Endodermal cell (in vitro differentiated cells): ENCODE measurements around the gene ATP1A4. TPM values are rescaled to one million over a fixed set of nuclear protein-coding genes. Genes with fewer than 3 reads are reported as not detected.

ENCODE experiments used
- DNase-seq: peaks from one replicate; pipeline ENCODE4 v3.0.0-alpha.2; 2017
- H3K27ac ChIP-seq: 2 replicates; pipeline ENCODE4 v1.5.1; 2013; ENCODE audit warnings: mild to moderate bottlenecking, low read depth, low read length, moderate library complexity
- H3K27me3 ChIP-seq: 2 replicates; pipeline ENCODE4 v1.6.1; 2013; ENCODE audit warnings: mild to moderate bottlenecking, low read length, moderate library complexity; ENCODE audit not compliant: insufficient read depth, control insufficient read depth, poor library complexity, severe bottlenecking
- H3K36me3 ChIP-seq: 2 replicates; pipeline ENCODE4 v1.7.0; 2013; ENCODE audit warnings: mild to moderate bottlenecking, low read length, moderate library complexity; ENCODE audit not compliant: control insufficient read depth, insufficient read depth
- H3K4me1 ChIP-seq: one replicate; pipeline ENCODE4 v1.7.0; 2013; ENCODE audit warnings: low read length; ENCODE audit not compliant: control insufficient read depth, insufficient read depth
- H3K4me3 ChIP-seq: 2 replicates; pipeline ENCODE4 v1.5.1; 2013; ENCODE audit warnings: mild to moderate bottlenecking, low read length, moderate library complexity
- H3K9ac ChIP-seq: 2 replicates; pipeline ENCODE4 v1.6.1; 2013; ENCODE audit warnings: mild to moderate bottlenecking, low read length, moderate library complexity; ENCODE audit not compliant: poor library complexity, severe bottlenecking; ENCODE audit errors: extremely low read depth
- H3K9me3 ChIP-seq: 2 replicates; pipeline ENCODE4 v1.6.1; 2013; ENCODE audit warnings: mild to moderate bottlenecking, low read length, moderate library complexity; ENCODE audit not compliant: control insufficient read depth
- H3K27ac Mint-ChIP-seq: 2 replicates; pipeline ENCODE4 v1.8.0; 2020; ENCODE audit warnings: mixed read lengths
- H3K27me3 Mint-ChIP-seq: 2 replicates; pipeline ENCODE4 v1.8.0; 2021; ENCODE audit warnings: mild to moderate bottlenecking, mixed read lengths; ENCODE audit not compliant: insufficient read depth
- H3K36me3 Mint-ChIP-seq: 2 replicates; pipeline ENCODE4 v1.8.0; 2020; ENCODE audit warnings: low read depth, mixed read lengths
- H3K4me1 Mint-ChIP-seq: 2 replicates; pipeline ENCODE4 v1.8.0; 2020; ENCODE audit warnings: mixed read lengths
- H3K4me3 Mint-ChIP-seq: 2 replicates; pipeline ENCODE4 v1.8.0; 2020; ENCODE audit warnings: mild to moderate bottlenecking, moderate library complexity, mixed read lengths
- H3K9me3 Mint-ChIP-seq: 2 replicates; pipeline ENCODE4 v1.8.0; 2020; ENCODE audit warnings: mild to moderate bottlenecking, mixed read lengths
- CTCF ChIP-seq: fragments of 200-600 bp; sonication (generic); conservative IDR thresholded peaks from 2 replicates; pipeline ENCODE4 v1.5.0; 2021; ENCODE audit warnings: antibody characterized with exemption, mild to moderate bottlenecking
- WGBS, 2 experiments: methylation state at CpG; one replicate each; pipeline versions ENCODE4 v1.1.5 to v1.1.7; 2013; ENCODE audit warnings: missing lambda C conversion rate in 2 of 2, mixed read lengths in 1 of 2; ENCODE audit not compliant: insufficient coverage in 1 of 2, insufficient read length in 1 of 2; 5-methylcytosine and 5-hydroxymethylcytosine counted together
- total RNA-seq, 2 donors: library from RNA; stranded (reverse); fragmentation: NEBNext Ultra II Directional in 1 of 2; extraction: Animal tissue kit (Norgen Biotek cat#: 25700) in 1 of 2; gene quantifications; 2 replicates in 1 of 2; 3 replicates in 1 of 2; pipeline ENCODE4 v1.2.1, GENCODE V29; 2021

The ATP1A4 gene
- total RNA-seq, 2 donors from 2014 or later: 0.55 to 0.75 TPM

GRCh38 chr1:160214481-160215140 lies 63.2 kb downstream of the ATP1A4 start:
- no peak overlapping the region for H3K4me3 ChIP-seq
- no peak overlapping the region for H3K9ac ChIP-seq
- H3K4me3 Mint-ChIP-seq: no peak overlapping the region
- H3K36me3 Mint-ChIP-seq: peaks cover 68% of the 10 kb centered on the region
- no peaks in the 10 kb centered on the region for H3K9me3 Mint-ChIP-seq
- WGBS, 2 experiments: 95 to 100% methylated on average over 1 to 3 of the region's 3 CpGs
- no peaks in the 10 kb centered on the region for H3K27me3 Mint-ChIP-seq
- no peaks in the 10 kb centered on the region for H3K27me3 ChIP-seq
- no peak for DNase-seq
- peaks cover 43% of the 10 kb centered on the region for H3K4me1 Mint-ChIP-seq
- no peak for TF ChIP-seq CTCF
- no peak overlapping the region for H3K27ac ChIP-seq
- no peaks in the 10 kb centered on the region for H3K9me3 ChIP-seq
- no peak overlapping the region for H3K27ac Mint-ChIP-seq
- H3K36me3 ChIP-seq: peaks cover 85% of the 10 kb centered on the region
- peaks cover 7% of the 10 kb centered on the region for H3K4me1 ChIP-seq

DNA sequence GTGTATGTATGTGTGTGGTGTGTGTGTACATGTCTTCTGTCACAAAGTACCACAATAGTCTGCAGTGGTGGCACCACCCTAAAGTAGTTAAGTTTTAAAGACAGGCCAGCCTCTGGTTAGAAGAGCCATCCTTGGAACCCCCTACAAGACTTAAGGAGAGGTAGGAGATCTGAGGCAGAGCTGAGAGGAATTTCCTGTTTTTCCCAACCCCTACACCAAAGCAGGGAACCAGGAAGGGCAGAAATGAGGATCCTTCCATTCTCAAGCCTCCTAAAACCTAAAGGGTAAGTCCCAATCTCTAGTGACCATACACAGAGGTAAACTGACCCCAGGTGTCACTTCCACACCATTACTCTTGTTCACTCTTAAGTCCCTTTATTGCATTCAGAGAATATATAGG lies 64.9 kb downstream of the ATP1A4 start:
- TF ChIP-seq CTCF: no peak
- no peaks in the 10 kb centered on the region for H3K9me3 ChIP-seq
- Mint-ChIP-seq H3K36me3 (peaks cover 77% of the 10 kb centered on the region), H3K4me3 (no peak overlapping the region), H3K4me1 (peaks cover 26% of the 10 kb centered on the region), H3K9me3 (no peaks in the 10 kb centered on the region), H3K27ac (no peak overlapping the region), H3K27me3 (no peaks in the 10 kb centered on the region)
- no peak overlapping the region for H3K9ac ChIP-seq
- H3K27me3 ChIP-seq: no peaks in the 10 kb centered on the region
- H3K4me3 ChIP-seq: no peak overlapping the region
- H3K27ac ChIP-seq: no peak overlapping the region
- no peak for DNase-seq
- peaks cover 94% of the 10 kb centered on the region for H3K36me3 ChIP-seq
- peaks cover 7% of the 10 kb centered on the region for H3K4me1 ChIP-seq

DNA sequence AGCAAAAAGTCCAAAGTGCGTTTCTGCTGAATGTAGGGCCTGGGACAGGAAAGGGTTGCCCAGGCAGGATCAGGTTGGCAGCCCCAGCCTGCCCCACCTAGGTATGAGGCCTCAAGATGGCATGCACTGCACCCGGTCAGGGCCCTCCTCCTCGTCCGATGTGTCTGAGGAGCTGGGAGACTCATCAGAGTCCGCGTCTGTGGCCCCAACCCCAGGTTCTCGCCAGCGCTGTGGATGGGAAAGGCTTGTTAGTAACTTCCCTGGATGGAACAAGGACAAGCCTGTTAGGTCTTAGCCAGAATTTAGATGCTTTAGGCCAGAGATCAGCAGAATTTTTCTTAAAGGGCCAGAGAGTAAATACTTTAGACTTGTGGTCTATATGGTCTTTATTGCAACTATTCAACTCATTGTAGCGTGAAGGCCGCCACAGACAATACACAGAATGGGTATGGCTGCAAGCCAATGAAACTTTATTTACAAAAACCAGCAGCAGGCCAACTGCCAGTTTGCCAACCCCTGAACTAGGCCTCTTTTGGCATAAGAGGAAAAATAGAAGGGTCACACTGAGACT lies 66.2 kb downstream of the ATP1A4 start:
- H3K4me1 Mint-ChIP-seq: peaks cover 14% of the 10 kb centered on the region
- no peaks in the 10 kb centered on the region for H3K9me3 Mint-ChIP-seq
- WGBS, 2 experiments: 85 to 93% methylated on average over 4 to 10 of the region's 10 CpGs

More for the DNA sequence above, 66.2 kb downstream of the ATP1A4 start:
- no peak for DNase-seq
- H3K27ac ChIP-seq: no peak overlapping the region
- no peak overlapping the region for H3K9ac ChIP-seq
- H3K27me3 Mint-ChIP-seq: no peaks in the 10 kb centered on the region
- H3K4me3 ChIP-seq: no peak overlapping the region
- H3K4me3 Mint-ChIP-seq: no peak overlapping the region
- TF ChIP-seq CTCF: no peak
- peaks cover under 1% of the 10 kb centered on the region for H3K4me1 ChIP-seq
- H3K27me3 ChIP-seq: no peaks in the 10 kb centered on the region
- peaks cover 78% of the 10 kb centered on the region for H3K36me3 Mint-ChIP-seq
- no peak overlapping the region for H3K27ac Mint-ChIP-seq
- H3K36me3 ChIP-seq: peaks cover 96% of the 10 kb centered on the region
- no peaks in the 10 kb centered on the region for H3K9me3 ChIP-seq
